ENCODE measurements around the gene HYAL1.
"Not testable (repeated sequence)": the region's sequence is repeated elsewhere in the genome, so short reads cannot be mapped to it uniquely, and the experiment has no call there.

HYAL1 gene

GRCh38 chr3:50265571-50265970 lies 37.8 kb downstream of the HYAL1 start:
- Histone ChIP-seq H3K27me3 (no peaks in the 10 kb centered on the region), H3K36me3 (no peaks in the 10 kb centered on the region), H3K9me3 (no peaks in the 10 kb centered on the region), H3K4me3 (ENCODE audit: low read depth, low read length) (no peak overlapping the region), H3K4me1 (no peaks in the 10 kb centered on the region)
- DNase-seq: no peak
- no peak for TF ChIP-seq CTCF (IDR thresholded peaks at IDR 0.05; ENCODE audit: low read depth, low read length)

GRCh38 chr3:50264964-50265485 lies 38.3 kb downstream of the HYAL1 start:
- Histone ChIP-seq H3K9me3 (no peaks in the 10 kb centered on the region), H3K27me3 (no peaks in the 10 kb centered on the region), H3K4me1 (no peaks in the 10 kb centered on the region), H3K4me3 (ENCODE audit: low read depth, low read length) (no peak overlapping the region), H3K36me3 (no peaks in the 10 kb centered on the region)
- TF ChIP-seq CTCF (IDR thresholded peaks at IDR 0.05; ENCODE audit: low read depth, low read length): no peak
- DNase-seq: no peak

GRCh38 chr3:50264383-50264963 lies 38.9 kb downstream of the HYAL1 start:
- Histone ChIP-seq H3K9me3 (no peaks in the 10 kb centered on the region), H3K27me3 (no peaks in the 10 kb centered on the region), H3K4me3 (ENCODE audit: low read depth, low read length) (no peak overlapping the region), H3K4me1 (peaks cover 4% of the 10 kb centered on the region), H3K36me3 (no peaks in the 10 kb centered on the region)
- no peak for TF ChIP-seq CTCF (IDR thresholded peaks at IDR 0.05; ENCODE audit: low read depth, low read length)
- peak; percentile 28 for DNase-seq

- no peak for TF ChIP-seq CTCF (IDR thresholded peaks at IDR 0.05; ENCODE audit: low read depth, low read length)
- no peaks in the 10 kb centered on the region for H3K36me3 ChIP-seq
- peaks cover 4% of the 10 kb centered on the region for H3K4me1 ChIP-seq
- no peaks in the 10 kb centered on the region for H3K9me3 ChIP-seq
- no peak for DNase-seq
- no peaks in the 10 kb centered on the region for H3K27me3 ChIP-seq
- no peak overlapping the region for H3K4me3 ChIP-seq (ENCODE audit: low read depth, low read length)
Measured at GRCh38 chr3:50263478-50264382, 39.6 kb downstream of the HYAL1 start.

GRCh38 chr3:50262778-50263177 lies 40.6 kb downstream of the HYAL1 start:
- H3K4me3 ChIP-seq (ENCODE audit: low read depth, low read length): no peak overlapping the region
- no peaks in the 10 kb centered on the region for H3K9me3 ChIP-seq
- peaks cover 4% of the 10 kb centered on the region for H3K4me1 ChIP-seq
- H3K36me3 ChIP-seq: no peaks in the 10 kb centered on the region
- TF ChIP-seq CTCF (IDR thresholded peaks at IDR 0.05; ENCODE audit: low read depth, low read length): no peak
- H3K27me3 ChIP-seq: no peaks in the 10 kb centered on the region
- no peak for DNase-seq

GRCh38 chr3:50262200-50262599 lies 41.2 kb downstream of the HYAL1 start:
- not testable (repeated sequence) for H3K9me3 ChIP-seq; H3K4me1 ChIP-seq; H3K27me3 ChIP-seq; H3K4me3 ChIP-seq (ENCODE audit: low read depth, low read length); H3K36me3 ChIP-seq; DNase-seq
